Neural crest cell (in vitro differentiated cells): Measurements from ENCODE around the gene AJAP1. TPM values are rescaled to one million over a fixed set of nuclear protein-coding genes. Genes with fewer than 3 reads are reported as not detected.

ENCODE experiments used
- DNase-seq: peaks from one replicate; pipeline ENCODE4 v3.0.0; 2021; ENCODE audit warnings: low read depth, mixed read lengths, low spot score
- H3K27ac Mint-ChIP-seq: one replicate; pipeline ENCODE4 v1.8.0; 2021; ENCODE audit warnings: mild to moderate bottlenecking, mixed read lengths; ENCODE audit not compliant: unreplicated experiment
- H3K27me3 Mint-ChIP-seq: 2 replicates; pipeline ENCODE4 v1.8.0; 2021; ENCODE audit warnings: low read depth, mild to moderate bottlenecking, mixed read lengths
- H3K36me3 Mint-ChIP-seq: 2 replicates; pipeline ENCODE4 v1.8.0; 2021; ENCODE audit warnings: low read depth, mild to moderate bottlenecking, mixed read lengths
- H3K4me1 Mint-ChIP-seq: 2 replicates; pipeline ENCODE4 v1.8.0; 2021; ENCODE audit warnings: mixed read lengths
- H3K4me3 Mint-ChIP-seq: one replicate; pipeline ENCODE4 v1.8.0; 2021; ENCODE audit warnings: mild to moderate bottlenecking, mixed read lengths
- H3K9me3 Mint-ChIP-seq: 2 replicates; pipeline ENCODE4 v1.8.0; 2021; ENCODE audit warnings: mixed read lengths
- total RNA-seq: library from RNA; stranded (reverse); gene quantifications from 2 replicates; pipeline ENCODE4 v1.2.1, GENCODE V29; 2021
- TF ChIP-seq, protein P1 (sequence below): fragments of 200-600 bp; sonication (generic); conservative IDR thresholded peaks from 2 replicates; pipeline ENCODE4 v1.5.0; 2021; ENCODE audit warnings: antibody characterized with exemption, mild to moderate bottlenecking

Gene AJAP1
- total RNA-seq, 1 donor from 2014 or later: 1.4 TPM

DNA sequence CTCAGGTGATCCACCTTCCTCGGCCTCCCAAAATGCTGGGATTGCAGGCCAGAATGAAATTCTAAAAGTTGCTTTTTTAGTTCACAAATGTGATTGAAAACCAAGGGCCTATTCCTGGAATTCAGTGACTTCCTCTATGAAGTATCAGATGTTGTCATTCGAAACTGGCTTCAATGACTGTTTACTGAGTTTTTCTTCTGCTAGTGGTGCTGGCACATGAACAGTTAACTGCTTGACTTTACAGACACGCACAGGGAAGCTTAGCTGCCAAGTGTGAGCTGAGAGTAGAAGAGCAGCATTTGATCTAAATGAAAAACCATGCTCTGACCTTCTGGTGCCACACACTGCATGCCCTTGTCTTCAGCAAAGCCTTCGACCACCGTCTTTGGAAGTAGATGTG lies 32.8 kb upstream of the AJAP1 start:
- TF ChIP-seq, protein P1, sequence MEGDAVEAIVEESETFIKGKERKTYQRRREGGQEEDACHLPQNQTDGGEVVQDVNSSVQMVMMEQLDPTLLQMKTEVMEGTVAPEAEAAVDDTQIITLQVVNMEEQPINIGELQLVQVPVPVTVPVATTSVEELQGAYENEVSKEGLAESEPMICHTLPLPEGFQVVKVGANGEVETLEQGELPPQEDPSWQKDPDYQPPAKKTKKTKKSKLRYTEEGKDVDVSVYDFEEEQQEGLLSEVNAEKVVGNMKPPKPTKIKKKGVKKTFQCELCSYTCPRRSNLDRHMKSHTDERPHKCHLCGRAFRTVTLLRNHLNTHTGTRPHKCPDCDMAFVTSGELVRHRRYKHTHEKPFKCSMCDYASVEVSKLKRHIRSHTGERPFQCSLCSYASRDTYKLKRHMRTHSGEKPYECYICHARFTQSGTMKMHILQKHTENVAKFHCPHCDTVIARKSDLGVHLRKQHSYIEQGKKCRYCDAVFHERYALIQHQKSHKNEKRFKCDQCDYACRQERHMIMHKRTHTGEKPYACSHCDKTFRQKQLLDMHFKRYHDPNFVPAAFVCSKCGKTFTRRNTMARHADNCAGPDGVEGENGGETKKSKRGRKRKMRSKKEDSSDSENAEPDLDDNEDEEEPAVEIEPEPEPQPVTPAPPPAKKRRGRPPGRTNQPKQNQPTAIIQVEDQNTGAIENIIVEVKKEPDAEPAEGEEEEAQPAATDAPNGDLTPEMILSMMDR: no peak
- no peak for DNase-seq
- H3K9me3 Mint-ChIP-seq: no peaks in the 10 kb centered on the region
- H3K27me3 Mint-ChIP-seq: no peaks in the 10 kb centered on the region
- H3K4me3 Mint-ChIP-seq: no peak overlapping the region
- no peaks in the 10 kb centered on the region for H3K36me3 Mint-ChIP-seq
- H3K4me1 Mint-ChIP-seq: no peaks in the 10 kb centered on the region
- H3K27ac Mint-ChIP-seq: no peak overlapping the region

DNA sequence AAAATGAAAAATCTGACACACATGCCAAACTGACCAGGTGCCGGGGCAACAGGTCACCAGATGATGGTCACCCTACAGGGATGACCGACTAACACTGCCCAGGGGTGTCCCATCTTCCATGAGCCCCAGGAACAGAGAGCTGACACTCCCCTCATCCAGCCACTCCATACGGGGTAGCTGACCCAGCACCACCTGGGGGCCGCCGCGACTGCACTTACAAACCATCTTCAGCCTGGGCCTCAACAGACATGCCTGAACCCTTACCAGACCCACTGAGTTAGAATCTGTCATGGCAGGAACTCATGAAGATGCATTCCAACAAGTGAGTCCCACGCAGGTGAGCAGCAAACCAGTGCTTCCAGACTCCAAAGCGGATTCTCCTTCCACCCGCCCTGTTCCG lies 31.6 kb upstream of the AJAP1 start:
- Mint-ChIP-seq H3K36me3 (no peaks in the 10 kb centered on the region), H3K27ac (no peak overlapping the region), H3K4me3 (no peak overlapping the region), H3K9me3 (no peaks in the 10 kb centered on the region), H3K27me3 (no peaks in the 10 kb centered on the region), H3K4me1 (no peaks in the 10 kb centered on the region)
- TF ChIP-seq, protein P1: no peak
- no peak for DNase-seq

DNA sequence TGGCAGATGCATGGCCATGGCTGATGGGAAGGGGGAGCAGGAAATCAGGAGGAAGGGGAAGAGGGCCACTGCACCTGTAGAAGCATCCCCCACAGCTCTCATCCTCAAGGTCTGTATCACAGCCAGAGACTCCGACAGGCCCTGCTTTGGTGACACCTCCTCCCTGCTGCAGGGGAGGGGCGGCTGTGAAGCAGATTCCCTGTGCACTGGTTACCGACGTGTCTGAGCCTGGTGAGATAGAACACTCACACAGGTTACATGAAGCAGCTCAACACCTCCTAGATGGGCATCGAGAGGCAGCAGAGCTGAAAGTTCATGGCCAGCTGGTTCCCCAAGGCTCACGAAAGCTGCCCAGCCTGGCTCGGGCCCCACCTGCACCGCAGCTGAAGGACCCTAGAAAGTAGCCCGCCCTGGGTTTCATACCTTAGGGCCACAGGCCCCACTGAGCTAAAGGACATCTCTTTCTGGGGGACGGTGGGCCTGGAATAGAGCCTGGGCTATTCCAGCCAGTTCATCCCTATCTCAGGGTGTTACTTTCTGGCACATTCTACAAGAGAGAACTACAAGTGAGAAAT lies 30.2 kb upstream of the AJAP1 start:
- H3K27ac Mint-ChIP-seq: no peak overlapping the region
- no peaks in the 10 kb centered on the region for H3K4me1 Mint-ChIP-seq
- DNase-seq: no peak
- no peaks in the 10 kb centered on the region for H3K9me3 Mint-ChIP-seq
- no peaks in the 10 kb centered on the region for H3K27me3 Mint-ChIP-seq
- H3K36me3 Mint-ChIP-seq: no peaks in the 10 kb centered on the region
- TF ChIP-seq, protein P1: no peak
- no peak overlapping the region for H3K4me3 Mint-ChIP-seq

DNA sequence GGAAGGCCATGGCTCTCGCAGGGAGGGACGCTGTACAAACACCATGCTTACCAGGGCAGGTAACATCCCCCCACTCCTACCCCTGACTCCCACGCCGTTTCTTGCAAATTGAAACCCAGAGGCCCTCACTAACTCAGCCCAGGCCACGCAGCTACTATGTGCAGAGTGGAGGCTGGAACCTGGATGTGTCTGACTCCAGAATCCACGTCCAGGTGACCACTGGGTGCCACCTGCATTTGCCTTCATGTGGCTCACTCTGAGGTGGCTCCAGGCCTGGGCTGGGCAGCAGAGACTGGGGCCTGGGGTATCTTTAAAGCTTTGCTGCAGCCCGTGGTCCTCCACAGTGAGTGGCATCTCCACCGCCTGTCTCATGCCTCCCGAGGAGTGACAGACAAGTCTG lies 29.6 kb upstream of the AJAP1 start:
- Mint-ChIP-seq H3K27me3 (no peaks in the 10 kb centered on the region), H3K4me1 (no peaks in the 10 kb centered on the region), H3K36me3 (no peaks in the 10 kb centered on the region), H3K4me3 (no peak overlapping the region), H3K27ac (no peak overlapping the region), H3K9me3 (no peaks in the 10 kb centered on the region)
- TF ChIP-seq, protein P1: no peak
- DNase-seq: no peak

DNA sequence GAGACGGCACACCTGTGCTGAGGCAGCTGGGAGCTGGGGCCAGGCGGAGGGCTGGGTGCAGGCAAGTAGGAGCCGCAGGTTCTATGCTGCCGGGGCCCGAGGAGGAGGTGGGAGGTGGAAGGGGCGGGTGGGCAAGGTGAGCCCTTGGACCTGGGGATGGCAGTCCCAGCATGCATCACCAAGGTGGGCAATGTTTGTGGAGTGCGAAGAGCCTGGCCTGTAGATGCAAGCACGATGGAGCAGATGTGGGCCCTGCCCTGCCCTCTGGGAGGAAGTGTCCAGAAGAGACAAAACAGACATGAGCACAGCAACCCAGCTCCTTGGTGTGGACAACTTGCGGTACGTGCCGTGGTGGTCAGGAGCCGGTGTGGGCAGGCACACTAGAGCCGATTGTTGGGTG lies 28.3 kb upstream of the AJAP1 start:
- Mint-ChIP-seq H3K9me3 (no peaks in the 10 kb centered on the region), H3K27ac (no peak overlapping the region), H3K27me3 (no peaks in the 10 kb centered on the region), H3K36me3 (no peaks in the 10 kb centered on the region), H3K4me1 (no peaks in the 10 kb centered on the region), H3K4me3 (no peak overlapping the region)
- TF ChIP-seq, protein P1: no peak
- DNase-seq: no peak
